ENCODE measurements around the gene SDC3. TPM values are rescaled to one million over a fixed set of nuclear protein-coding genes. Genes with fewer than 3 reads are reported as not detected.

SDC3 gene
- total RNA-seq, 6 experiments from 2014 or later: 13.8 to 45.7 (median 16.2) TPM

DNA sequence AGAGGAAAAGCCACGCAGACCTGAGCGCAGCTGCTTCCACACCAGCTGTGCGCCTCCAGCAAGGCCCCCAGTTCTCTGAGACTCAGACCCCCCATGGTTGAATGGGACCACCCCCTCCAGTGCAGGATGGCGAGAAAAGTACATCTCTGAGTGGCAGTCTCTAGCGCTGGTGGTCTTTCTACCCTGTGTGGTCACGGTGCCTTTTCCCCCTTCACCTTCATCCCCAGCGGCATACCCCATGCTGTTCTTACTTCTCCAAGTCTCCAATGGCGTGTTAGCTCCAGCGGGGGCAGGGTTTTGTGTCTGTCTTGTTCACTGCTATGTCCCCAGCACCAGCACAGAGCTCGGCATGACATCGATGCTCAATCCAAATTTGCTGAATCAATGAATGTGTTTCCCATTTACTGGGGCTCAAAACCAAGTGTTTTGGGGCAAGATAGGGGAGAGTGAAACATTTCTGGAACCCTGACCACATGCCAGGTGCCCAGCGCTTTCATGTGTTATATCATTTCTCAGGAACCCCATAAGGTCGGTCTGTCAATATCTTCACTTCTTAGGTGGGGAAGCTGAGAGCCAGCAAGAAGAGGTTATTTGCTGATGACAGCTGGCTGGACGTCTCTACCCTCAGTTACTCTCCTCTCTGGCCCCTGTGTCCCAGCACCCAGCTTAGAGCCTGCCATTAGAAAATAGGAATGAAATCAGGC lies 959 bp upstream of the SDC3 start:
- peak overlapping the region in 2 of 3 donors; percentile 4 to 36 for H3K27ac ChIP-seq
- peak overlapping the region in 1 of 3 donors; percentile 48 for H3K4me3 ChIP-seq

DNA sequence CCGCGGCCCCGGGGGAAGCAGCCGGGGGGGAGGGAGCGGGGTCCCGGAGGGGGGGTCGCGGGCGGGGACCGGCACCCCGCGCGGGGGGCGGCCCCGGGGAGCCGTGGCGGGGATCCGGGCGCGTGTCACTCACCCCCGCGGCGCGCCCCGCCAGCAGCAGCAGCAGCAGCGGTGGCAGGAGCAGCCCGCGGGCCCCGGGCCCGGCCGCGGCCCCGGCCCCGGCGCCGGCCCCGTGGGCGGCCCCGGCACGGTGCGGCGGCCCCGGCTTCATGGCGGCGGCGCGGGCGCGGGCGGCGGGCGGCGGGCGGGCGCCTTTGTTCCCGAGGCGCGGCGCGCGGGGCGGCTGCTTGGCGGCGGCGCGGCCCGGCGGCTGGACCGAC lies 252 bp downstream of the SDC3 start:
- TF ChIP-seq, protein P1, sequence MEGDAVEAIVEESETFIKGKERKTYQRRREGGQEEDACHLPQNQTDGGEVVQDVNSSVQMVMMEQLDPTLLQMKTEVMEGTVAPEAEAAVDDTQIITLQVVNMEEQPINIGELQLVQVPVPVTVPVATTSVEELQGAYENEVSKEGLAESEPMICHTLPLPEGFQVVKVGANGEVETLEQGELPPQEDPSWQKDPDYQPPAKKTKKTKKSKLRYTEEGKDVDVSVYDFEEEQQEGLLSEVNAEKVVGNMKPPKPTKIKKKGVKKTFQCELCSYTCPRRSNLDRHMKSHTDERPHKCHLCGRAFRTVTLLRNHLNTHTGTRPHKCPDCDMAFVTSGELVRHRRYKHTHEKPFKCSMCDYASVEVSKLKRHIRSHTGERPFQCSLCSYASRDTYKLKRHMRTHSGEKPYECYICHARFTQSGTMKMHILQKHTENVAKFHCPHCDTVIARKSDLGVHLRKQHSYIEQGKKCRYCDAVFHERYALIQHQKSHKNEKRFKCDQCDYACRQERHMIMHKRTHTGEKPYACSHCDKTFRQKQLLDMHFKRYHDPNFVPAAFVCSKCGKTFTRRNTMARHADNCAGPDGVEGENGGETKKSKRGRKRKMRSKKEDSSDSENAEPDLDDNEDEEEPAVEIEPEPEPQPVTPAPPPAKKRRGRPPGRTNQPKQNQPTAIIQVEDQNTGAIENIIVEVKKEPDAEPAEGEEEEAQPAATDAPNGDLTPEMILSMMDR (IDR thresholded peaks at IDR 0.05): no peak
- TF ChIP-seq POLR2A (IDR thresholded peaks at IDR 0.05): no peak
- Histone ChIP-seq H3K27ac (peak overlapping the region in 1 of 3 donors; percentile 53), H3K4me1 (peaks cover 0 to 4% (median 0%) of the 10 kb centered on the region in 4 donors), H3K9me3 (no peaks in the 10 kb centered on the region), H3K36me3 (no peaks in the 10 kb centered on the region), H3K27me3 (no peaks in the 10 kb centered on the region), H3K4me3 (peak overlapping the region; percentile 33 to 45 (median 42))
- ATAC-seq (no peak), DNase-seq (no peak)
- intact Hi-C loops (cut with DNase I): no loop called here
- 0% methylated on average over 2 of the region's 69 CpGs for WGBS (ENCODE audit: insufficient coverage, low coverage, low lambda C conversion rate, missing lambda C conversion rate)

More for the DNA sequence above, 959 bp upstream of the SDC3 start:
- intact Hi-C loops (cut with DNase I): loop anchor here (2.0 to 10.0 kb wide), 4 partner anchors 107 to 185 kb away; partner anchors contain the start of gene MATN1 (in 1 of the 2)
- Histone ChIP-seq H3K27me3 (no peaks in the 10 kb centered on the region), H3K4me1 (peaks cover 0 to 4% (median 0%) of the 10 kb centered on the region in 4 donors), H3K36me3 (no peaks in the 10 kb centered on the region), H3K9me3 (no peaks in the 10 kb centered on the region)
- peak in 1 of 3 donors; percentile 43 for DNase-seq
- ATAC-seq: no peak
- TF ChIP-seq, protein P1 (IDR thresholded peaks at IDR 0.05): no peak
- TF ChIP-seq POLR2A (IDR thresholded peaks at IDR 0.05): no peak
- WGBS (ENCODE audit: insufficient coverage, low coverage, low lambda C conversion rate, missing lambda C conversion rate): 63% methylated on average over 8 of the region's 14 CpGs

DNA sequence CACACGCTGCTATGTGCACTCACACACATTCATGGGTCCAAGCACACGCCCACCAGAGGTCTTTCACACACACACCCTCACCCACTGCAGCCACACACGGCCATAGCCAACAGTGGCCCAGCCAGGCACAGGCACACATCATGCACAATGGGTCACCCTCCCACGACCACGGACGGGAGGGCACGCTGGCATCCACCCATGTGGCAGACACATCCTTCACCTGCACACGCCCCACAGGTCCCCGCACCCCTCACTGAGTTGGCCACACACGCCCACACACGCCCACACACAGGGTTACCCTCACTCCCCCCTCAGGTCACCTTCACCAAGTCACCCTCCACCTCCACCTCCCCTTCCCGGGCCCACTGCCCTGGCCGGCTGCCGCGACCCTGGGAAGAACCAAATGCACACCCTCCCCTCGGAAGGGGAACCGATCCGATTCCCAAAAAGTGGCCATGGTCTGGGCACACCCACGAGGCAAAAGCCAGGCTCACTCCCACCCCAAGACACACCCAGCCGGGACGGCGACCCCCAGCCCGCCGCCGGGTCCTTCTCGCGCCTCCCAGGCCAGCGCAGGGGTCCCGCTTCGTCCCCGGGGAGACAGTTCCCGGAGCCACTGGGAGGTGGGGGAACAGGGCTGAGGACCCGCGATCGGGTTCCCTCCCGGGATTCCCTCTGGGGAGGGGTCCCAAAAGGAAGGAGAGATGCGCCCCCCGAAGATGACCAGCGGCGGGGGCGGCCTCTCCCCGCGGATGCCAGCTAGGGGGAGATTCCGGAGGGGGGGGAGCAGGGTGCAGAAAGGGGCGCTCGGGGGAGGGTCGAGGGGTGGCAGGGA lies 860 bp downstream of the SDC3 start:
- ATAC-seq: no peak
- peak overlapping the region; percentile 33 to 45 (median 42) for H3K4me3 ChIP-seq
- WGBS (ENCODE audit: insufficient coverage, low coverage, low lambda C conversion rate, missing lambda C conversion rate): 50% methylated on average over 10 of the region's 47 CpGs
- intact Hi-C loops (cut with DNase I): no loop called here
- H3K36me3 ChIP-seq: no peaks in the 10 kb centered on the region
- peak overlapping the region in 2 of 3 donors; percentile 20 to 53 for H3K27ac ChIP-seq
- peak in 2 of 3 donors; percentile 48 to 54 for DNase-seq
- H3K9me3 ChIP-seq: no peaks in the 10 kb centered on the region
- TF ChIP-seq, protein P1 (IDR thresholded peaks at IDR 0.05): no peak
- TF ChIP-seq POLR2A (IDR thresholded peaks at IDR 0.05): no peak
- H3K27me3 ChIP-seq: no peaks in the 10 kb centered on the region
- peaks cover 0 to 4% (median 0%) of the 10 kb centered on the region in 4 donors for H3K4me1 ChIP-seq

DNA sequence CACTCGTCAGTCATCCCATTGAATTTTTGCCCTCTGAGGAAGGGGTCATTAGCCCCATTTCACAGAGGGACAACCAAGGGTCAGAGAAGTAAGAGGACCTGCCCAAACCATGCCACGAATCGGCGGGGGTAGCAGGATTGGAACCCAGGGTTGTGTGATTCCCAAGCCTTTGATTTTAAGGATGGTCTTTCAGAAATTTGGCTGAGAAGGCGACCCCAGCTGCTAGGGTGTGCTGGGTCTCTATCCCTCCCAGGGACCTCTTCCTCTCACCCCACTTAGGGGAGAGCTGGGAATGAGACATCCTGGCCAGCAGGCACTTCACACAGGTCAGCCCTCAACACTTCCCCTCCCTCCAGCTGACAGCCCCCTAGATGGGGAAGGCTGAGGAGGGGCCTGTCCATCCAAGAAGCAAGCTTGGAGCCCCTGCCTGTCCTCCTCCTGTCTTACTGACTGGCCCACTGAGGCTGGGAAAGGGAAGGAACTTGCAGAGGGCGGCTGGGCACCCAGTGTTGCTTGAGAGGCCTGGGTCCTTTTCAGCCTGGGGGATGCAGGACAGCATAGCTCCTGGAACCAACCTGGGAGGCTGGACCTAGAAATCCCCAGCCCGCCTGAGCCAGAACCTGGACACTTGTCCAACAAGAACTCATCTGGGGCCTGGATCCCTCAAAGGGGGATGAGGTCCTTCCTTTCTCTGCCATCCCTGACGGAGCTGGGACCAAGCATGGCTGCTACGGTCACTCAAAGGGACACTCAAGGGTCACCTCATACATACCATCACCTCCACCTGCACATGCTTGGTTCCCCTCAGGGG lies 1.7 kb downstream of the SDC3 start:
- WGBS (ENCODE audit: insufficient coverage, low coverage, low lambda C conversion rate, missing lambda C conversion rate): 71% methylated on average over 2 of the region's 9 CpGs
- Histone ChIP-seq H3K4me3 (peak overlapping the region in 2 of 3 donors; percentile 33 to 42), H3K4me1 (peaks cover 0 to 4% (median 0%) of the 10 kb centered on the region in 4 donors), H3K27ac (peak overlapping the region in 1 of 3 donors; percentile 29), H3K9me3 (no peaks in the 10 kb centered on the region), H3K27me3 (no peaks in the 10 kb centered on the region), H3K36me3 (no peaks in the 10 kb centered on the region)
- TF ChIP-seq, protein P1 (IDR thresholded peaks at IDR 0.05): no peak
- no peak for TF ChIP-seq POLR2A (IDR thresholded peaks at IDR 0.05)
- no peak for ATAC-seq
- intact Hi-C loops (cut with DNase I): no loop called here
- DNase-seq: no peak

All from right lobe of liver (tissue), 6 donors.